Measurements from ENCODE around the gene HSD17B10. TPM values are rescaled to one million over a fixed set of nuclear protein-coding genes. Genes with fewer than 3 reads are reported as not detected.
"Not testable (repeated sequence)": the region's sequence is repeated elsewhere in the genome, so short reads cannot be mapped to it uniquely, and the experiment has no call there.

The HSD17B10 gene
- total RNA-seq, 2 experiments from 2014 or later, result 148 to 170 TPM

- POLR2A ChIA-PET, result no interaction called here
- CTCF ChIA-PET, result no interaction called here
Observed at GRCh38 chrX:53440101-53440500, 5.9 kb upstream of the HSD17B10 start.

- ChIA-PET POLR2A (interaction anchor here (0.5 to 1.1 kb wide), 2 partner anchors 16 to 130 kb away, joined by 3 to 4 read pairs; partner anchors contain the start of genes RIBC1 and SMC1A), CTCF (no interaction called here)
Observed at GRCh38 chrX:53438832-53439230, 4.7 kb upstream of the HSD17B10 start.

- POLR2A ChIA-PET, result interaction anchor here (0.5 to 1.1 kb wide), 2 partner anchors 16 to 129 kb away, joined by 3 to 4 read pairs; partner anchors contain the start of genes RIBC1 and SMC1A
- CTCF ChIA-PET, result no interaction called here
Observed at GRCh38 chrX:53438174-53438831, 4.1 kb upstream of the HSD17B10 start.

GRCh38 chrX:53437206-53437605 lies 3.0 kb upstream of the HSD17B10 start:
- POLR2A ChIA-PET, result interaction anchor here (2.2 kb wide), 1 partner anchor 15 kb away, joined by 14 read pairs; the partner anchor contains the start of genes RIBC1 and SMC1A
- CTCF ChIA-PET, result interaction anchor here (1.2 kb wide), 1 partner anchor 17 kb away, joined by 3 read pairs; no protein-coding TSS in a partner anchor

GRCh38 chrX:53435997-53436396 lies 1.8 kb upstream of the HSD17B10 start:
- ChIA-PET POLR2A (interaction anchor here (2.2 kb wide), 1 partner anchor 14 kb away, joined by 14 read pairs; the partner anchor contains the start of genes RIBC1 and SMC1A), CTCF (interaction anchor here (1.2 kb wide), 1 partner anchor 16 kb away, joined by 3 read pairs; no protein-coding TSS in a partner anchor)

GRCh38 chrX:53430231-53430630 lies 3.9 kb downstream of the HSD17B10 start:
- ChIA-PET CTCF (no interaction called here), POLR2A (no interaction called here)

- ChIA-PET POLR2A (no interaction called here), CTCF (interaction anchor here (1.1 kb wide), 1 partner anchor 112 kb away, joined by 3 read pairs; no protein-coding TSS in a partner anchor)
Observed at GRCh38 chrX:53429755-53430154, 4.4 kb downstream of the HSD17B10 start.

GRCh38 chrX:53422861-53423306 lies 11.3 kb downstream of the HSD17B10 start, which contains the start of gene RIBC1:
Gene RIBC1 (plus strand): TSS chrX:53422873. CDS start chrX:53426277, 3,404 bp downstream.
- POLR2A ChIA-PET, result interaction anchor here (0.8 to 2.0 kb wide), 3 partner anchors 13 to 341 kb away, joined by 3 to 14 read pairs (median 4); partner anchors contain the start of gene TSPYL2
- CTCF ChIA-PET, result interaction anchor here (2.3 kb wide), 1 partner anchor 59 kb away, joined by 6 read pairs; no protein-coding TSS in a partner anchor

GRCh38 chrX:53422086-53422860 lies 11.9 kb downstream of the HSD17B10 start, which contains the start of gene SMC1A:
Gene SMC1A (minus strand): TSS chrX:53422654. CDS start chrX:53422600, 54 bp downstream.
- CTCF ChIA-PET, result interaction anchor here (2.3 kb wide), 1 partner anchor 60 kb away, joined by 6 read pairs; no protein-coding TSS in a partner anchor
- POLR2A ChIA-PET, result interaction anchor here (0.5 to 2.0 kb wide), 4 partner anchors 14 to 340 kb away, joined by 3 to 14 read pairs (median 6); partner anchors contain the start of gene TSPYL2

GRCh38 chrX:53421772-53422085 lies 12.4 kb downstream of the HSD17B10 start:
- ChIA-PET CTCF (no interaction called here), POLR2A (interaction anchor here (0.5 to 2.0 kb wide), 2 partner anchors 14 to 18 kb away, joined by 9 to 14 read pairs; no protein-coding TSS in a partner anchor)

- ChIA-PET CTCF (no interaction called here), POLR2A (no interaction called here)
Observed at GRCh38 chrX:53421125-53421524, 13.0 kb downstream of the HSD17B10 start.

- CTCF ChIA-PET, result interaction anchor here (1.0 kb wide), 1 partner anchor 16 kb away, joined by 3 read pairs; no protein-coding TSS in a partner anchor
- POLR2A ChIA-PET, result not testable (repeated sequence)
Observed at GRCh38 chrX:53420351-53420750, 13.8 kb downstream of the HSD17B10 start.

- ChIA-PET CTCF (no interaction called here), POLR2A (no interaction called here)
Observed at GRCh38 chrX:53412446-53412845, 21.7 kb downstream of the HSD17B10 start.

GRCh38 chrX:53403535-53403934 lies 30.6 kb downstream of the HSD17B10 start:
- ChIA-PET CTCF (no interaction called here), POLR2A (interaction anchor here (0.7 kb wide), 1 partner anchor 18 kb away, joined by 9 read pairs; no protein-coding TSS in a partner anchor)

GRCh38 chrX:53398216-53398615 lies 36.0 kb downstream of the HSD17B10 start:
- ChIA-PET POLR2A (no interaction called here), CTCF (no interaction called here)

GRCh38 chrX:53395605-53396298 lies 38.4 kb downstream of the HSD17B10 start:
- CTCF ChIA-PET, result interaction anchor here (1.0 kb wide), 1 partner anchor 83 kb away, joined by 3 read pairs; no protein-coding TSS in a partner anchor

GRCh38 chrX:53383376-53384076 lies 50.6 kb downstream of the HSD17B10 start:
- POLR2A ChIA-PET, result no interaction called here
- CTCF ChIA-PET, result interaction anchor here (0.6 to 0.8 kb wide), 2 partner anchors 9 to 22 kb away, joined by 3 read pairs; no protein-coding TSS in a partner anchor

More at GRCh38 chrX:53395605-53396298, 38.4 kb downstream of the HSD17B10 start:
- POLR2A ChIA-PET, result no interaction called here

All from activated CD8-positive, alpha-beta memory T cell treated with anti-CD3 and anti-CD28 coated beads for 36 hours (primary cell).